Stimulated activated CD8-positive, alpha-beta memory T cell treated with anti-CD3 and anti-CD28 coated beads, Interleukin-15, amount 100 ng/mL, for 4 hours (primary cell): ENCODE results near the gene UBR1.
"Not testable (repeated sequence)": the region's sequence is repeated elsewhere in the genome, so short reads cannot be mapped to it uniquely, and the experiment has no call there.

Source experiments
- DNase-seq, 2 donors: peaks; one replicate each; pipeline ENCODE4 v3.0.0-alpha.2; 2020; ENCODE audit warnings: low read depth in 2 of 2

Gene UBR1

DNA sequence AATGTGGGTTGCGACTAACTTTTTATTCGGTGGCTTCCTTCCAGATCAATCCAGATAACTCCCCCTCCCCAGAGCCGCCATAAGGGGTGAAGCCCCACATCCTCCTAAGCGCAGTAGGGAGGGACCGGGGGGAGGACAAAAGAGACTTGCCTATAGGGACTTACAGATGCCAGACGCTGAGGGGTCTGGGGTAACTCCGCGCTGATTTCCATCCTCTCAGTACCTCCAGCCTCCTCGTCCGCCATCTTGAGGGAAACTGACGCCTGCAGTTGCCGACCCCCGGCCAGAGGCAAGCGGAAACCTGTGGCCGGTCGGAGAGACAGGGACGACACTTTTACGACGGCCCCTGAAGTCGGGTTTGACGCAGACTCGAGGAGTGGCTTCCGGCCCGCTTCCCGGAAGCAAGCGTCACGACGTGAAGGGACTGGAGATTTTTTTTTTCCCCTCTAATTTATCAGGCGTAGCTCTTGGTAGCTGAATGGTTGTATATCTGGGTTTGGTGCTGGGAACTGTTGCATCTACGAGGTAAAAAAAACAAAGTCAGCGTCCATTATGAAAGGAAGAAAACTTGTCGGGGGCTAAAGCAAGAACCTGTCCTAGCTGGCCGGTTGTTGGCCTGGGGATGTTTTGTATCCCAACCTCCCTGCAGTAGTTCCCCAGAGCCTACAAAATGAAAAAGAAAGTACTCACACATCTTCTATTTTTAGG lies at the start of gene UBR1:
Gene UBR1 (minus strand): TSS at position 261 of the 708 bp plus-strand sequence. CDS start 16 bp downstream, at position 245.
- peak; percentile 79 to 85 for DNase-seq

GRCh38 chr15:43153269-43153668 lies 47.4 kb upstream of the UBR1 start:
- no peak for DNase-seq

GRCh38 chr15:43151688-43152087 lies 45.9 kb upstream of the UBR1 start:
- no peak for DNase-seq

DNA sequence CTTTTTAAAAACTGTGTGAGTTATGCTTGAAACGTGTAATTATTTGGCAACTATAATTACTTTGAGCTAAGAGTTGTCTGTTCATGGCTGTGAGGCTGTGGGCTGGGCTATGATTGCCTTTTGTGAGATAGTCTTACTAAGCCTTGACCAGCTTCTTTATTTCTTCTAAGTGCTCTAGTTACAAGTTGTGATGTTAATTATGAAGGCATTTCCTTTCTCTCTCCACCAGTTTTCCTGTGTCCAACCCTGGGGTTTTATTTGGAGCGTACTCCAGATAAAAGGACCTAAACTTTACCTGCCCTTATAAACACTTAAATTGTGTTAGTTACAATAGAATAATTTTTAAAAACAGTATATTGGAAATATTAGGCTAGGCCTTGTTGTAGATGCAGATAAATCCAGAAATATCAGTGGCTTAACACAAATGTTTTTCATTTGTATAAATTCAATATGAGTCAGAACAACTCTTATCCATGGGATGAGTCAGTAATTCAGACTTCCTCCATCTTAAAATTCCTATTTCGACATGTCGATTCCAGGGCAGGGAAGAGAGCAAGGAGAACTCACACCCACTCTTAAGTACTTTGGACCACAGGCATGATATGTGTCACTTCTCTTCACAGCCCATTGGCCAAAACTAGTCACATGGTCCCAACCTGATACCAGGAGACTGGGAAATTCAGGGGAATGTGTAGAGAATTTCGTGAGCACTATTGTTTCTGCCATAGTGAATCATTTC lies 44.5 kb upstream of the UBR1 start:
- DNase-seq = no peak

DNA sequence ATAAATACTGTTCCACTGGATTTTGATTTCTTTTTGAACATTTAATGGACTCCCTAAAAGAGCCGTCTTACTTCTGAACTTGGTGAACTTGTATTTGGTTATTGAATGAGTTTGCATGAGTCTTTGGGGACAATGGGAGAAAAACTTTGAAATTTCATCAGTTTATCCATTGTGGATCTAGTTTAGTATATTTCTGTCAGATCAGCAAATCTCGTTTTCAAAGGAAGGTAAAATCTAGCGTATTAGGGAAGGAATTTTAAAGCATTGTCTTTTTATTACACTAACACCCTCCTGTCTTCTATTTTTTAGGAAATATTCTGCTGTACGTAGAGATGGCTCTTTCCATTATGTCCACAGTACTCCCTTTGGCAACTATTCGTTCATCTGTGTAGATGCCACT lies 40.3 kb upstream of the UBR1 start:
- no peak for DNase-seq

DNA sequence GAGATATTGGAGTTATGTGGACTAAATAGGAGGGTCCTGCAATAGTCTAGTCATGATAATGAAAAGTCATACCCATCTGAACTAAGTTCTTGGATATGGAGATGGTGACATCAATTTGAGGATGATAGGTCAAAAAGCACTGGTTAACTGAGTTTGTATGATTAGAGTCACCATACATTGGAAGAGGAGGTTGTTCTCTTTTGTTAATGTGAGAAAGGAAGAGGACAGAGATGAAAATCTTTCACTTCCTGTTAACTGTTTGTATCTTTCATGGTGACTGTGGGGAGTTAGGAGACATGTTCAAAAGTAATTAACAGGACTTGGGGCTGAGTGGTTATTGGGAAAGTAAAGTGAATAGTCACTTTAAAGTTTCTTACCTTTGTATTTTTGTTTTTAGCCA lies 38.7 kb upstream of the UBR1 start:
- no peak for DNase-seq

DNA sequence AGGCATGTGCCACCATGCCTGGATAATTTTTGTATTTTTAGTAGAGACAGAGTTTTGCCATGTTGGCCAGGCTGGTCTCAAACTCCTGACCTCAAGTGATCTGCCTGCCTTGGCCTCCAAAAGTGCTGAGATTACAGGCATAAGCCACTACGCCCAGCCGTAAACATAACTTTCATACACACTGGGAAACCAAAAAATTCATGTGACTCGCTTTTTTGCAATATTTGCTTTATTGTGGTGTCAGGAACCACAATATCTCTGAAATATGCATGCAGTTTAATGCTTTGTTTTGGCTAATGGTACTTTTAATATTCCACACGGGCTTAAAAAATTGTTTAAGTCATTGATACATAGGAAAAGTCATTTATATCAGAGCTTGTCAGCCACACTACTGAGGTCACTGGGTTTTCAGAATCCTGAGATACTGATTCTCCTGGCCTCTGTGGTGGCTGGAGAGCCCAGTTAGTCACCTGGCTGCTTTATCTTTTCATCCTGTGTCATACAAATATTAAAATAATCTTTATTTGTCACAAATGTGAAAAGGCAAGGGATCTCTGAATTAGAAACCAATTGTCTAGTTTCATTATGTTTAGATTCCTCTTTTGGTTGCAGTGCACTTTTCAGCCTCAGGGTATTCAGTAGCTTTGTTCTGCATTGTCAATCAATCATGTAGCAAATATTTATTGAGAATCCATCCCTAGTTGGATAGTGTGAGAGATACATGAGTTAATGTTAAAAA lies 37.5 kb upstream of the UBR1 start:
- no peak for DNase-seq

- no peak for DNase-seq
Measured at GRCh38 chr15:43135351-43135750, 29.5 kb upstream of the UBR1 start.

DNA sequence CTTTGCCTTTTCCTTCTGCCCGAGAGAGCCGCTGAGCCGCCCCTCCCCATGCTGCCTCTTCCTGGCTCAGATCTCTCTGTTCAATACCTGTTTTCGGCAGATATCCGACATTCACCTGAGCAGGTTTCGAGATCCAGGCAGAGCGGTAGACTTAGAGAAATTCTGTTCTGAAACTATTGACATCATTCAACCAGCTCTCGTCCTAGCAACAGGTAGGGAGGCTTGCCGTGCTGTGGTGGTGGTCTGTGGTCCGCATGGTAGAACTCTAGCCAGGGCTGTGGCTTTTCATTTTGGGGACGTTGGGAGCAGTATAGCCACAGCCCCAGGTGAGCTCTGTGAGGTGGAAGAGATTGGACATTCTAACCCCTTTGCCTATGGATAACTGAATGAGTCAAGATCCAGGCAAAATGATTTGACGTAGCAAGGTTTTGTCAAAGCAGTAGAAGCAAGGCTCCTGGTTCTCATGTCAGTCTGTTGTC lies 28.4 kb upstream of the UBR1 start:
- no peak for DNase-seq

GRCh38 chr15:43133430-43134156 lies 27.8 kb upstream of the UBR1 start, which contains the start of gene TMEM62:
Gene TMEM62, plus strand, starts transcription at chr15:43133586. Its CDS starts 217 bp downstream, at chr15:43133803.
- peak; percentile 24 to 32 for DNase-seq

DNA sequence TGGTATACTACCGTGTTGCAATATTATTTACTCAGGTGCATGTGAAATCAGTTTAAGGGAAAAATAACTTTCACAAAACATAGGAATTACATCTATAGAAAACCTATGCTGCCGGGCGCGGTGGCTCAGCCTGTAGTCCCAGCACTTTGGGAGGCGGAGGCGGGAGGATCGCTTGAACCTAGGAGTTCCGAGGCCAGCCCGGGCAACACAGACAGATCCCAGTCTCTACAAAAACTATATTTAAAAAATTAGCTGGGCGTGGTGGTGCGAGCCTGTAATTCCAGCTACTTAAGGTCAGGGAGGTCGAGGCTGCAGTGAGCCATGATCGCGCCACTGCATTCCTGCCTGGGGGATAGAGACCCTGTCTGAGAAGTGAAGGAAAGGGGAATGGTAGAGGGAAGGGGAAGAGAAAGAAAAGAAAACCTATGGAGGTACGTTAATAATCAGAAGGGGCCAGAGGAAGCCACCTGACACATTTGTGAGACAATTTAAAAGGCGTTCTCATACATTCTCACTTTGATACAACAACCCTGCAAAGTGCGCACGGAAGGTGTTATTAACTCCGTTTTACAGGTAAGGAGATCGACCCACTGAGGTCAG lies 27.1 kb upstream of the UBR1 start:
- DNase-seq = no peak

- DNase-seq = no peak
Measured at GRCh38 chr15:43128980-43129335, 23.1 kb upstream of the UBR1 start.

DNA sequence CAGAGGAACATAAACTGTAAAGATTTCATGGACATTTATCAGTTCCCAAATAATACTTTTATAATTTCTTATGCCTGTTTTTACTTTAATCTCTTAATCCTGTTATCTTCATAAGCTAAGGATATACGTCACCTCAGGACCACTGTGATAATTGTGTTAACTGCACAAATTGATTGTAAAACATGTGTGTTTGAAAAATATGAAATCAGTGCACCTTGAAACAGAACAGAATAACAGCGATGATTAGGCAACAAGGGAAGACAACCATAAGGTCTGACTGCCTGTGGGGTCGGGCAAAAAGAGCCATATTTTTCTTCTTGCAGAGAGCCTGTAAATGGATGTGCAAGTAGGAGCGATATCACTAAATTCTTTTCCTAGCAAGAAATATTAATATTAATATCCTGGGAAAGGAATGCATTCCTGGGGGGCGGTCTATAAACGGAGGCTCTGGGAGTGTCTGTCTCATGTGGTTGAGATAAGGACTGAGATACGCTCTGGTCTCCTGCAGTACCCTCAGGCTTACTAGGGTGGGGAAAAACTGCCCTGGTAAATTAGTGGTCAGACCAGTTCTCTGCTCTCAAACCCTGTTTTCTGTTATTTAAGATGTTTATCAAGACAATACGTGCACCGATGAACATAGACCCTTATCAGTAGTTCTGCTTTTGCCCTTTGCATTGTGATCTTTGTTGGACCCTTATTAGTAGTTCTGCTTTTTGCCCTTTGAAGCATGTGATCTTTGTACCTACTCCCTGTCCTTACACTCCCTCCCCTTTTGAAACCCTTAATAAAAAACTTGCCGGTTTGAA lies 22.5 kb upstream of the UBR1 start:
- not testable (repeated sequence) for DNase-seq

- no peak for DNase-seq
Measured at GRCh38 chr15:43127752-43128151, 21.9 kb upstream of the UBR1 start.

GRCh38 chr15:43126356-43126755 lies 20.5 kb upstream of the UBR1 start:
- no peak for DNase-seq

GRCh38 chr15:43125100-43125661 lies 19.3 kb upstream of the UBR1 start:
- DNase-seq = no peak

DNA sequence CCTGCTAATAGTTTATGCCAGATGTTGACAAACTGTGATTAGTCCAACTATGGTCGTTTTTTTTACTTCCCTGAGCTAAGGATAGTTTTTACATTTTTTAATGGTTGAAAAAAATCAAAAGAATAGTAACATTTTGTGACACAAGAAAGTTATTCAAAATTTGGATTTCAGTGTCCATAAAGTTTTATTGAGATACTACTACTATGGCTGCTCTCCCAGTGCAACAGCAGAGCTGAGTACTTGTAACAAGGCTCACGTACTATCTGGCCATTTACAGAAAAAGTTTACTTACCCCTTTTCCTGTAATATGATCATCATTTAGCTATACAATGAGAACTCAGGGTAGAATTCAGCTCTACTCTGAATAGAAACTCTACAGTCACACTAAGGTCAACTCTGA lies 16.0 kb upstream of the UBR1 start:
- DNase-seq = no peak

DNA sequence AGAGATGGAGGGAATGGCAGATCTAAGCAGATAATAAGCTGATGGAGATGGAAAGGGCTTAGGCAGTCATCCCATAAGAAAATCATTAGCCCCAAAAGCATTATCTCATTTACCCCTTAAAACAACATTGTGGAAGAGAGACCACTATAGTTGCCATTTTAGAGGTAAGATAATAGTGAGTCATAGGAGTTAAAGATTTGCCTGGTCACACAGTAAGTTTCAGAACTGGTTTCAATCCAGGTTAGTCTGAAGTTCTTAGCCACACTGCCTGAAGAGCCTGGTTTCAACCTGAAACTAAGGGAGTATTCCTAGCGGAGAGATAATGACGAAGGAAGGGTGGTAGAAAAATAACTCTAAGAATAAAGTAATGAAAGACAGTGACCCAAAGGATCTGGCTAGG lies 13.0 kb upstream of the UBR1 start:
- DNase-seq = no peak

DNA sequence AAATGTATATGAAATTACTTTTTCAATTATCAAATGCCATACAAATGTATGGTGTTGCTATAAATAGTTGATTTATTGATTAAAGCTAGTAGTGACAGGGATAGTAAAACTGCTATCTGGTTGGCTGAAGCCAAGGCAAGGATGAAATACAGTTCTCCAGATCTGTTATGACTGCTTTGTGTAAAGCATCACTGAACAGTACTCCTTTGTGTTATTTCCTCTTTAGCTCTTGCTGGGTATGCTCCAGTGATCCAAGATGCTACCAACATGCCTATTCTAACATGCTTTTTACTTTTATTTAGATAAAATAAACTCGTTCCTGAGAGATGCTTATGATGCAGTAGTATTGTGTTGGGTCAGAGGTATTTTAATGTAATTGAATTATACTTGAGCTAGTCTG lies 12.4 kb upstream of the UBR1 start:
- DNase-seq = no peak

- no peak for DNase-seq
Measured at GRCh38 chr15:43111354-43111753, 5.5 kb upstream of the UBR1 start.
